ENCODE measurements around the gene SLAIN2.
"Not testable (repeated sequence)": the region's sequence is repeated elsewhere in the genome, so short reads cannot be mapped to it uniquely, and the experiment has no call there.

SLAIN2 gene

DNA sequence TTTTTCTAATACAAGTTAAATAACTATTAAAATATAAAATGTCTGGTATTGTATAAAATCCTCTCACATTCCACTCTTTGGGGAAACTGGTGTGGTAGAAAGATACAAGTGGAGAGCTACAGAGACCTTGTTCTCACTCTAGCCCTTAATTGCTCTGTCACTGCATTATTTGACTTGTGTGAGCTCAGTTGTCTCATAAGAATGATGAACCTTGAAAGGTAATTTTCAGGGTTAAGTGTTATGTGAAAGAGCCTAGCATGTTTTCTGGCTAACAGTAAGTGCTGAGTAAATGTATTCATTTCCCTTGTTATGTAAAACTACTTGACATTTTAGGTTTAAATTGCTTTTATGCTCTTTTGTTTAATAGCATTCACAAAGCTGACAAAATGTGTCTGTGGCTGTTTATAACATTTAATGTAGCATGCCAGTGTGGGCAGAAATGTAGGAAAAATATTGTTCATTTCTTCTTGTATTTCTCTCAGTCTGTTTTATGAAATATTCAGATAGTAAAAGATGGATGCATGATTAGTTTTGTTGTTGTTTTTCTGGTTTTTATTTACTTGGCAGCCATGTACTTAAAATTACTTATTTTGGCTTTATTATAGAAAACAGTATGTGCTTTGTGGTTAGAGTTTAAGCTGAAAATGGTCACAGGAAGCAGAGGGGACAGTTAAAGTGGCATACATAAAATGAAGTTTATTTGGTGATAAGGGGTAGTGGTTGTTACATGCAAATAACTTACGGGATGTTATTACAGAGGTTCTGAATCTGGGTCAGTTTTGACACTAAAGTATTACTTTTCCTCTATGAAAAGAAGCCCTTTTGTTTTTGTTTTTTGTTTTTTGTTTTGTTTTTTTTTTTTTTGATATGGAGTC lies 29.2 kb downstream of the SLAIN2 start:
- DNase-seq (ENCODE audit: low read depth), result no peak

DNA sequence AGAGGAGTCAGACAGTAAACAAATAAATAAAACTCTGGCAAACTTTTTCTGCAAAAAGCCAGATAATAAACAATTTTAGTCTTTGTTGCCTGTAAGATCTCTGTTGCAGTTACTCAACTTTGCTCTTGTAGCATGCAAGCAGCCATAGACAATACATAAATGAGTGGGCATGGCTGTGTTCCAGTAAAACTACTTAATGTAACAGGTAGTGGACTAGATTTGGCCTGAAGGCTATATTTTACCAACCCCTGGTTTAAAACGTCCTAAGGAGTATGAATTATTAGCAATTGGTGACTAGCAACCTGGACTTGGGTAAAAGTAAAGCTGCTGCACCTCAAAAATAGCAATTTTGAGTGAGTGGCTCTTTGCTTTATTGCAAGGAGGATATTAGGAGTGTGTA lies 30.9 kb downstream of the SLAIN2 start:
- DNase-seq (ENCODE audit: low read depth), result no peak

GRCh38 chr4:48375651-48376304 lies 34.4 kb downstream of the SLAIN2 start:
- no peak for DNase-seq (ENCODE audit: low read depth)

- DNase-seq (ENCODE audit: low read depth), result no peak
Observed at GRCh38 chr4:48379587-48380180, 38.4 kb downstream of the SLAIN2 start.

- DNase-seq (ENCODE audit: low read depth), result no peak
Observed at GRCh38 chr4:48380583-48381167, 39.3 kb downstream of the SLAIN2 start.

- DNase-seq (ENCODE audit: low read depth), result no peak
Observed at GRCh38 chr4:48388525-48389154, 47.3 kb downstream of the SLAIN2 start.

GRCh38 chr4:48396043-48396442 lies 54.7 kb downstream of the SLAIN2 start:
- no peak for DNase-seq (ENCODE audit: low read depth)

GRCh38 chr4:48400416-48400815 lies 59.1 kb downstream of the SLAIN2 start:
- DNase-seq (ENCODE audit: low read depth), result no peak

DNA sequence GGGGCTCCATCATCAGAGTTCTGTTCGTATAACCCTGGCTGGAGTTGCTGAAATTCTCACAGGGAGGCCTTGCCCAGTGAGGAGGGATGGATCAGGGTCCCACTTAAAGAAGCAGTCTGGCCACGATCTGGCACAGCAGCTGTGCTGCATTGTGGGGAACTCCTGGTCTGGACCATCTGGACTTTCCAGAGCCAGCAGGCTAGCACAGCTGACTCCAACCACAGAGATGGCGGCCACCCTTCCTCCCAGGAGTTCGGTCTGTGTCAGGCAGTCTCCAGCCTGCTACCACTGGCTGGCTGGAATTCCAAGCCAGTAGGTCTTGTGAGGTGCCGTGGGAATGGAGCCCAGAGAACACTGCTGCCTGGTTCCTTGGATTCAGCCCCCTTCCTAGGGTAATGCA lies 62.0 kb downstream of the SLAIN2 start:
- no peak for DNase-seq (ENCODE audit: low read depth)

DNA sequence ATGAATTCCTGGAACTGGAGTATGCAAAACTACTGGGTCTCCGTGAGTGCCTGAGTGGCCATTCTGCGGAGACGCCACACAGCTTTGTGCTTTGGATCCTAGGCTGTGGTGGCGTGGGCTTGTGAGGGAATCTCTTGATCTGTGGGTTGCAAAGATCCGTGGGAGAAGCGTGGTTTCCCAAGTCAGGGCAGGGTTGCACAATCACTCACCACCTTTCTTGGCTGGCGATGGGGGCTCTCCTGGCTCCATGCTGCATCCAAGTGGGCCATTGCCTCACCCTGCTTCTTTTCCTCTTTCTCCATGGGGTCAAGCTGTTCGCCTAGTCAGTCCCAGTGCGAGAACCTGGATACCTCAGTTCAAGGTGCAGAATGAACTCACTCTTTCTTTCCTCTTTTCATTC lies 62.5 kb downstream of the SLAIN2 start:
- no peak for DNase-seq (ENCODE audit: low read depth)

DNA sequence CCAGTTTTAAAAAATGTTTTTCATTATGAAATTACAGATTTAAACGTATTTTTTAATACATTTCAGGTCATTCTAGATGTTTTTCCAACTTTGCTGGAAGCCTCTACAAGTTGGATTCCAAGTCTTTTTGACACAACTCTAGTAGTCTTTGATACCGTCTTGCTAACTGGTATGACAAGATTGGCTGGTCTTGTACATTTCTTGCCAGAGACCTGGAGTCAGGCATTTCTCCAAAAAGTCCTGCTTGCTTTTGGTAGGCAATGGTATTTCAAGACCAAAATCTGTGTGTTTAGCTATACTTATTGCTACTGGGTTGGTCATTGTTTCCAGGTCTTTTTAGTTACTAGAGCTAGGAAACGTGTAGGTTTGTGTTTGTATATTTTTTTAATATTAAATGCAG lies 64.6 kb downstream of the SLAIN2 start:
- DNase-seq (ENCODE audit: low read depth), result no peak

DNA sequence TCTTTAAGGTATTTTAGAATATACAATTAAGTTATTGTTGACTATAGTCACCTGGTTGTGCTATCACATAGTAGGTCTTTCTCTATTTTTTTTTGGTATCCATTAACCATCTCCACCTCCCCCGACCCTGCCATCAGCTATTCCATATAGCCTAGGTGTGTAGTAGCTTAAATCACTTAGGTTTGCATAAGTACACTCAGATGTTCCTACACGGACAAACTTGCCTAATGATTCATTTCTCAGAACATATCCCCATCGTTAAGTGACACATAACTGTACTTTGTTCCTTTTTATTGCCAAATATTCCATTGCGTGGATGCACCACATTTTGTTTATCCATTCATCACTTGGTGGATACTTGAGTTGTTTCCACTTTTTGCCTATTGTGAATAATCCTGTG lies 67.9 kb downstream of the SLAIN2 start:
- no peak for DNase-seq (ENCODE audit: low read depth)

GRCh38 chr4:48410812-48411211 lies 69.5 kb downstream of the SLAIN2 start:
- DNase-seq (ENCODE audit: low read depth), result no peak

- DNase-seq (ENCODE audit: low read depth), result no peak
Observed at GRCh38 chr4:48420144-48420543, 78.8 kb downstream of the SLAIN2 start.

- no peak for DNase-seq (ENCODE audit: low read depth)
Observed at GRCh38 chr4:48421101-48421500, 79.8 kb downstream of the SLAIN2 start.

- DNase-seq (ENCODE audit: low read depth), result no peak
Observed at GRCh38 chr4:48428926-48429325, 87.6 kb downstream of the SLAIN2 start.

DNA sequence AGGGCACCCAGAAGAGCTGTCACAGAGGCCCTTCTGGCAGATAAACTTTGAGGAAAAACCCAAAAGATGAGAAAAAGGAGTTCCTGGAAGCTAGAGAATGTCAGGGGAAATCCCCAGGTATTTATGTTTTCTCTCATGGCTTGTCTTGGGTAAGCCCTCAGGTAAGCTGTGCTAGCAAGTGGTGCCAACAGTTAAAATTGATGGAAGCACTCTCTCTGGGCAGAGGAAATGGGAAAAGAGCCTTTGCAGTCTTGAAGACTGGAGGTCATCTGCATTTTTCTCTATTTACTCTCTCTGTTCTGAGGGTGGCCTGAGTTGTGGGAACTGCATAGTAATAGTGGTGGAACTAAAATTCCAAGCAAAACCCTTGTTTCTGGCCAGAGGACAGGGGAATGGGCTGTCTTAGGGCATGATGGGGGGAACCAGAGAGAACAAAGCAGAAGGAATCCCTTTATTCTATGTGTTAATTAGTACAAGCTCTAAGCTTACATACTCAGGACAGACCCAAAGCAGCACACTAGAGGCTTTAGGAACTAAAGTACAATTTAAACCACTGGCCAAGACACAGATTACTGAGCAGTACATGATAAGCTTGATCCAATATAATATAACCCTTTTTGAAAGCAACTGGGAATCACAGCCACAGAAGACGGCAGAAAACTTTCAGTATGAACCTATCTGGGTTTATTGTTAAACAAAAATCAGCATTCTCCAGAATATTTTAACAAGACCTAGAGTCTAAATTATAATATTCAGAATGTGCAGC lies 88.6 kb downstream of the SLAIN2 start:
- no peak for DNase-seq (ENCODE audit: low read depth)

GRCh38 chr4:48431401-48431800 lies 90.1 kb downstream of the SLAIN2 start:
- DNase-seq (ENCODE audit: low read depth), result no peak

GRCh38 chr4:48432017-48432416 lies 90.7 kb downstream of the SLAIN2 start:
- no peak for DNase-seq (ENCODE audit: low read depth)

DNA sequence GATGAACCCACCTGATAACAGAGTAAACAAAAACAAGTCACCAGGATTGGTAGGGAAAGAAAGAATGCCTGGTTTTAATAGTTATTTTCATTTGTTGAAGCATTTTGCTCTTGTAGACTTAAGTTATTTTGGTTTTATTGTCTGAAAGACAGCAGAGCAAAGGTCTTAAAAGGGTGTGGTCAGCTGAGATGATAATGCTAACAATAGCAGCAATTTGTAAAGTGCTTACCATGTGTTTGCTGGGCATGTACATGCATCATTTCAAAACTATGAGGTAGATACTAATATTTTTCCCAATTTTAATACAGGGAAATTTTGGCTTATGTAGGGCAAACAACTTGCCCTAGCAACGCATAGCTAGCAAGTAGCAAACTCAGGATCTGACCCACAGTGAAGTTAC lies 95.0 kb downstream of the SLAIN2 start:
- DNase-seq (ENCODE audit: low read depth), result no peak

DNA sequence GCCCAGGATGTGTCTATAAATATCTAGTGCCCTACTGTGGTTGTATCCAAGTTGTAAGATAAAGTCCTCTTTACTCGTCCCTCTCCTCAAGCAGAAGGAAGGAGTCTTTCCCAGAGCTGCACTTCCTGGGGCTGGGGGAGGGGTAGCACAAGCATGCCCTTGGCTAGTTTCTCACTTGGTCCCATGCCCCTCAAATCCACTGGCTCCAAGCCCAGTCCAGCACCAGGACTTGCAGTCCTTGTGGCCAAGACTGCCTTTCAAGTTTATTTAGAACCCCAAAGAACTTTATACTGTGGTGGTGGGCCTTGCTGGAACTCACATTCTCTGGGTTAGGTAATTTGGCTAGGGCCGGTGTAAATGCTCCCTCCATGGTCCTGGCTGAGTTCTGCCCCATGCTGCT lies 98.7 kb downstream of the SLAIN2 start:
- no peak for DNase-seq (ENCODE audit: low read depth)

DNA sequence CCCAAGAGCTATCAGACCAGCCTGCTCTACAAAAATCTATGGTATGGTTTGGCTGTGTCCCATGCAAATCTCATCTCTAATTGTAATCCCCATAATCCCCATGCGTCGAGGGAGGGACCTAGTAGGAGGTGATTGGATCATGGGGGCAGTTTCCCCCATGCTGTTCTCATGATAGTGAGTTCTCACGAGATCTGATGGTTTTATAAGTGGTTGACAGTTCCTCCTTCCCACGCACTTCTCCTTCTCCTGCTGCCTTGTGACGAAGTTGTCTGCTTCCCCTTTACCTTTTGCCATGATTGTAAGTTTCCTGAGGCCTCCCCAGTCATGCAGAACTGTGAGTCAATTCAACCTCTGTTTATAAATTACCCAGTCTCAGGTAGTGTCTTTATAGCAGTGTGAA lies 99.6 kb downstream of the SLAIN2 start:
- not testable (repeated sequence) for DNase-seq (ENCODE audit: low read depth)
